ENCODE data around the gene PLEKHA6. TPM values are rescaled to one million over a fixed set of nuclear protein-coding genes. Genes with fewer than 3 reads are reported as not detected.

Gene PLEKHA6
- polyA plus RNA-seq, 3 donors = 0.08 TPM; not detected in 1

DNA sequence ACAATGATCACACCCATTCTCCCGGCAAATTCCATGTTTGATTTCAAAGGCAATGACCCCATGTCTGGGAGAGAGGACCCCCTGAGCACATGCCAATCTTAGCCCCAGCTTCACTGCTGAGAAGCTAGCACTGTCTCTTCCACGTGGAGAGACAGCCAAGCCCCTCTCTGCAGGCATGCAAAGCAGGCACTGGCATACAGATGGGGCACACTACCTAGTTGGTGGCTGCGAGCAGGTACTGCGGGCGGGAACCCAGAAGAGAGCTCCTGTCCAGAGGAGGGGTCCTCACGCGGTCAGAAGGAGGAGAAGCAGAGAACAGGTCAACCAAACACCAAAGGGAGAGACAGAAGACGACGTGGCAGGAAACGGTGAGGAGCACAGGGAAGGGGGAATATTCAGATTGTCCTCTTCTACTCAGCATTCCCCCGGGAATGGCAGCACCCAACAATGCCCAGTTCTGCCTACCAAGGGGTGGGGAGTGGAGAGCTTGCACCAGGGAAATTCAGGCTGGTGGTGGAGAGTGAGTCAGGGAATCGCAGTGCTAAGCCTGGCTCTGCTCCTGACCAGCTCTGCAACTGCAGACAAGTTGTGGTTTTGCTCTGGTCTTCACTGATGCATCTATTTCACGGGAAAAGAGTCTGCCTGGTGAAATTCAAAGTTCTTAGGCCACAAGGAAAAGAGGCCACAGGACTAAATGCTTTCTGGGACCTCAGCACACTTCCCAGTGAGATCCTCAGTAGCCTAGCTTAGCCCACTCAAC is 97.8 kb downstream of the PLEKHA6 start:
- Mint-ChIP-seq H3K36me3 (no peaks in the 10 kb centered on the region), H3K27ac (peak overlapping the region in 1 of 7 donors; percentile 33), H3K27me3 (ENCODE audit: low read depth in 3 of 3) (peaks cover 0 to 3% (median 2%) of the 10 kb centered on the region in 3 donors), H3K4me3 (no peak overlapping the region), H3K4me1 (no peaks in the 10 kb centered on the region), H3K9me3 (no peaks in the 10 kb centered on the region)
- Histone ChIP-seq H3K27me3 (ENCODE audit: control insufficient read depth in 2 of 2, insufficient read depth in 2 of 2, low read length in 2 of 2) (no peaks in the 10 kb centered on the region), H3K9me3 (replicated peaks in 1 of 2; ENCODE audit: control insufficient read depth in 1 of 2, insufficient read depth in 1 of 2, low read length in 2 of 2) (no peaks in the 10 kb centered on the region), H3K4me2 (replicated peaks; ENCODE audit: extremely low read depth, low read length, poor library complexity, severe bottlenecking) (no peak overlapping the region), H3K27ac (ENCODE audit: low read depth in 1 of 2, low read length in 2 of 2) (no peak overlapping the region), H4K20me1 (ENCODE audit: insufficient read depth, low read length) (no peaks in the 10 kb centered on the region), H2AFZ (ENCODE audit: insufficient read depth, low read depth, low read length, poor library complexity, severe bottlenecking) (no peak overlapping the region), H3K9ac (ENCODE audit: insufficient read depth, low read length, poor library complexity, severe bottlenecking) (no peak overlapping the region), H3K4me3 (replicated peaks in 1 of 3; ENCODE audit: low read depth in 2 of 3, low read length in 3 of 3) (no peak overlapping the region), H3K36me3 (replicated peaks in 1 of 2; ENCODE audit: control insufficient read depth in 1 of 2, insufficient read depth in 2 of 2, low read length in 2 of 2) (no peaks in the 10 kb centered on the region), H3K79me2 (ENCODE audit: insufficient read depth, low read length) (no peaks in the 10 kb centered on the region), H3K4me1 (ENCODE audit: control insufficient read depth in 1 of 2, insufficient read depth in 2 of 2, low read length in 2 of 2) (no peaks in the 10 kb centered on the region)
- DNase-seq = no peak
- TF ChIP-seq, protein P1, sequence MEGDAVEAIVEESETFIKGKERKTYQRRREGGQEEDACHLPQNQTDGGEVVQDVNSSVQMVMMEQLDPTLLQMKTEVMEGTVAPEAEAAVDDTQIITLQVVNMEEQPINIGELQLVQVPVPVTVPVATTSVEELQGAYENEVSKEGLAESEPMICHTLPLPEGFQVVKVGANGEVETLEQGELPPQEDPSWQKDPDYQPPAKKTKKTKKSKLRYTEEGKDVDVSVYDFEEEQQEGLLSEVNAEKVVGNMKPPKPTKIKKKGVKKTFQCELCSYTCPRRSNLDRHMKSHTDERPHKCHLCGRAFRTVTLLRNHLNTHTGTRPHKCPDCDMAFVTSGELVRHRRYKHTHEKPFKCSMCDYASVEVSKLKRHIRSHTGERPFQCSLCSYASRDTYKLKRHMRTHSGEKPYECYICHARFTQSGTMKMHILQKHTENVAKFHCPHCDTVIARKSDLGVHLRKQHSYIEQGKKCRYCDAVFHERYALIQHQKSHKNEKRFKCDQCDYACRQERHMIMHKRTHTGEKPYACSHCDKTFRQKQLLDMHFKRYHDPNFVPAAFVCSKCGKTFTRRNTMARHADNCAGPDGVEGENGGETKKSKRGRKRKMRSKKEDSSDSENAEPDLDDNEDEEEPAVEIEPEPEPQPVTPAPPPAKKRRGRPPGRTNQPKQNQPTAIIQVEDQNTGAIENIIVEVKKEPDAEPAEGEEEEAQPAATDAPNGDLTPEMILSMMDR (IDR thresholded peaks at IDR 0.05) = no peak
- intact Hi-C loops (cut with micrococcal nuclease) = loop anchor here in 1 of 2 donors (10.0 kb wide), 1 partner anchor 103 kb away; no protein-coding TSS in a partner anchor
- WGBS (ENCODE audit: insufficient coverage) = 93% methylated on average over 11 of the region's 13 CpGs

DNA sequence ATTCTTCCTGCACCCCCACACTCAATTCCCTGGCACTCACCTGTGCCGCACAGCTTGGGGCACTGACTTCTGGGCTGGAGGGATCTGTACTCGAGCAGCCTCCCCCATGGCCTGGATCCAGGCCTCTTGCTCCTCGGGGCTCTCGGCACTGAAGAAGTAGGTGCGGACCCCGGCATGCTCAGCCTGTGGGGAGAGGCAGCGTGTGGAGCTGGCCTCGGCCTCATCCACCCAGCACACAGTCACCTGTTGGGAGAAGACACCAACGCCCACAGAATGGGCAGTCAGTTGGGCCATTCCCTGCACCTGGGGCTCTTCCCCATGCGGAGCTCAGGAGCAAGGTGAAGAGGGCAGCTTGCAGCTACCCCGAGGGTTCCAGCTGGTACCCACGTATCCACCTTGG is 98.5 kb downstream of the PLEKHA6 start:
- intact Hi-C loops (cut with micrococcal nuclease) = loop anchor here in 1 of 2 donors (10.0 kb wide), 1 partner anchor 104 kb away; no protein-coding TSS in a partner anchor
- no peak for DNase-seq
- Mint-ChIP-seq H3K4me1 (no peaks in the 10 kb centered on the region), H3K27ac (no peak overlapping the region), H3K4me3 (no peak overlapping the region), H3K36me3 (no peaks in the 10 kb centered on the region), H3K27me3 (ENCODE audit: low read depth in 3 of 3) (peaks cover 0 to 3% (median 2%) of the 10 kb centered on the region in 3 donors), H3K9me3 (no peaks in the 10 kb centered on the region)
- no peak overlapping the region for H3K4me3 ChIP-seq (replicated peaks in 1 of 3; ENCODE audit: low read depth in 2 of 3, low read length in 3 of 3)
- no peaks in the 10 kb centered on the region for H3K4me1 ChIP-seq (ENCODE audit: control insufficient read depth in 1 of 2, insufficient read depth in 2 of 2, low read length in 2 of 2)
- H3K36me3 ChIP-seq (replicated peaks in 1 of 2; ENCODE audit: control insufficient read depth in 1 of 2, insufficient read depth in 2 of 2, low read length in 2 of 2) = no peaks in the 10 kb centered on the region
- H2AFZ ChIP-seq (ENCODE audit: insufficient read depth, low read depth, low read length, poor library complexity, severe bottlenecking) = no peak overlapping the region
- H3K27me3 ChIP-seq (ENCODE audit: control insufficient read depth in 2 of 2, insufficient read depth in 2 of 2, low read length in 2 of 2) = no peaks in the 10 kb centered on the region
- no peak overlapping the region for H3K9ac ChIP-seq (ENCODE audit: insufficient read depth, low read length, poor library complexity, severe bottlenecking)
- no peaks in the 10 kb centered on the region for H3K79me2 ChIP-seq (ENCODE audit: insufficient read depth, low read length)
- H4K20me1 ChIP-seq (ENCODE audit: insufficient read depth, low read length) = no peaks in the 10 kb centered on the region
- WGBS (ENCODE audit: insufficient coverage) = 93% methylated on average over 11 of the region's 12 CpGs
- no peak overlapping the region for H3K27ac ChIP-seq (ENCODE audit: low read depth in 1 of 2, low read length in 2 of 2)
- H3K4me2 ChIP-seq (replicated peaks; ENCODE audit: extremely low read depth, low read length, poor library complexity, severe bottlenecking) = no peak overlapping the region
- TF ChIP-seq, protein P1 (IDR thresholded peaks at IDR 0.05) = no peak
- H3K9me3 ChIP-seq (replicated peaks in 1 of 2; ENCODE audit: control insufficient read depth in 1 of 2, insufficient read depth in 1 of 2, low read length in 2 of 2) = no peaks in the 10 kb centered on the region

All from CD14-positive monocyte (primary cell).